H1 (cell line): ENCODE measurements around the gene SLC6A7. TPM values are rescaled to one million over a fixed set of nuclear protein-coding genes. Genes with fewer than 3 reads are reported as not detected.

ENCODE experiments used
- ATF2 ChIP-seq: IDR thresholded peaks from 2 replicates; pipeline ENCODE4 v1.6.1; 2012; ENCODE audit warnings: low read length, inconsistent platforms
- BACH1 ChIP-seq: IDR thresholded peaks from 2 replicates; pipeline ENCODE4 v1.6.1; 2012; ENCODE audit warnings: low read length, improper control_type of control experiment
- CTCF ChIP-seq, 3 experiments: IDR thresholded peaks; 1 replicate in 2 of 3; 2 replicates in 1 of 3; pipeline versions ENCODE4 v1.5.1 to v1.6.1; 2011; ENCODE audit warnings: low read length in 3 of 3, mild to moderate bottlenecking in 3 of 3, inconsistent platforms in 2 of 3, low read depth in 1 of 3, moderate library complexity in 1 of 3; ENCODE audit not compliant: insufficient read depth in 1 of 3; ENCODE audit errors: control extremely low read depth in 1 of 3
- KDM1A ChIP-seq: fragments of 200-600, 300-600 bp; sonication (generic); IDR thresholded peaks from 2 replicates; pipeline ENCODE4 v1.7.1; 2016; ENCODE audit warnings: mild to moderate bottlenecking, low read length, borderline replicate concordance
- SP1 ChIP-seq: IDR thresholded peaks from 2 replicates; pipeline ENCODE4 v1.6.1; 2011; ENCODE audit warnings: low read depth, low read length
- polyA plus RNA-seq, 7 experiments: library from polyadenylated mRNA; depleted of rRNA in 3 of 7; stranded (reverse) in 5 of 7; unstranded in 2 of 7; fragments of >200 nt in 5 of 7; fragments of 200-250 nt in 2 of 7; gene quantifications; 1 replicate in 5 of 7; 2 replicates in 1 of 7; 4 replicates in 1 of 7; pipeline versions ENCODE4 v1.2.1 to v1.2.3, GENCODE V29; 2011 to 2013; ENCODE audit warnings: missing spikeins in 2 of 7, mixed read lengths in 2 of 7
- total RNA-seq: library from RNA; stranded (reverse); fragmentation: NEBNext Ultra II Directional; extraction: Animal tissue kit (Norgen Biotek cat#: 25700); gene quantifications from 2 replicates; pipeline ENCODE4 v1.2.1, GENCODE V29; 2021

SLC6A7 gene
- total and polyA plus RNA-seq, 2 of the 8 experiments (the other 6 are each of a cell fraction or from before 2014, with no cell fraction given) = 0.07 to 0.12 TPM

GRCh38 chr5:150142959-150143349 is 46.9 kb upstream of the SLC6A7 start (continued):
- no peak for TF ChIP-seq ATF2
- no peak for TF ChIP-seq KDM1A
- no peak for TF ChIP-seq BACH1
- TF ChIP-seq CTCF (IDR thresholded peaks at IDR 0.05; ENCODE audit: control extremely low read depth in 1 of 3, insufficient read depth in 1 of 3, low read depth in 1 of 3, low read length in 3 of 3) = no peak
- no peak for TF ChIP-seq SP1
